ENCODE measurements around the gene SGCD.

The SGCD gene

DNA sequence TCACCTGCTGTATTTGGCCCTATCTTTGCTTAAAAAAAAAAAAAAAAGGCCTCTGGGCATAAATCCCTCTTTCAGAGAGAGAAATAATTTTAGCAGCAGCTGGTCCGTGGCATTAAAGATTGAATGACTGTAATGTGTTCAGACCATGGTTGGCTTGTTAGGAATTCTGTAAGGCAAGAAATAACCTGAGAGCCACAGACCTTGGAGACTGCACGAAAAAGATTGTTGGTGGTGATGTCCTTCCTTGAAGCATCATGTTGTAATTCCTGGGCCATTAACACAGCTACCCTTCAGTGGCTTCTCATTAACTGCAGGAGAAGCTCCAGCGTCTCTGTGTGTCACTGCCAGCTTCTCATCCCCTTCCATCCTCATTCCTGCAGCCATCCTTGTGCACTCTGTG is 79.0 kb downstream of the SGCD start:
- DNase-seq: peak; percentile 14

DNA sequence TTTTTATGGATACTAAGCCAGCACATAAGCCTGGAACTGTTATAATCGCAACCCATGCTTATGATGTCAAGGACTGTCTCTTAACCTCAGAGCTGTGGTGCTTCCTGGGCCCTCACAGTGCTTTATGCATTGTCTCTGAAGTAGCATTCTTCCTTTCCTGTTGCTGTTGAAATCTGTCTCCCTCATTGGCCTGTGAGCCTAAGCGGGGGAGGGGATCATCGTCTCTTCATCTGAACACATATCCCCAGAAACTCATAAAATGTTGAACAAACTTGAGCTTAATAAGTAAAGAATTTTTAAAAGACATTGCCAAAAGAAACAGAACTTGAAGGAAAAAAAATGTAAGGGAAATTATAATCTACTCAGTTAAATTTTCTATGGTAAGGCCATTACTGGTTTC is 80.3 kb downstream of the SGCD start:
- no peak for DNase-seq

DNA sequence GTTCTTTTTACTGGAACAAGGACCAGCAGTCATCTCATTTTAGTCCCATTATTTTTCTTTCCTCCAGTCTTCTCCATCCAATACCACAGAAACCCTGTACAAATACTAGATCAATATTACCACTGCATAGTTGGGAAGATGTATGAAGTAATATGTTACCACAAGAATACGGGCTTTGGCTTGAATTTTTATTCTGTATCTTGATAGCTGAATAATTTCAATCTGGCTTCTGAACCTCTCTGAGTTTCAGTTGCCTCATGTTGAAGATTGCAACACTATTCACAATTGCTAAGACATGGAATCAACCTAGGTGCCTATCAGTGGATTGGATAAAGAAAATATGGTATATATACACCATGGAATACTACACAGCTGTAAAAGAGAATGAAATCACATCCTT is 82.9 kb downstream of the SGCD start:
- no peak for DNase-seq

DNA sequence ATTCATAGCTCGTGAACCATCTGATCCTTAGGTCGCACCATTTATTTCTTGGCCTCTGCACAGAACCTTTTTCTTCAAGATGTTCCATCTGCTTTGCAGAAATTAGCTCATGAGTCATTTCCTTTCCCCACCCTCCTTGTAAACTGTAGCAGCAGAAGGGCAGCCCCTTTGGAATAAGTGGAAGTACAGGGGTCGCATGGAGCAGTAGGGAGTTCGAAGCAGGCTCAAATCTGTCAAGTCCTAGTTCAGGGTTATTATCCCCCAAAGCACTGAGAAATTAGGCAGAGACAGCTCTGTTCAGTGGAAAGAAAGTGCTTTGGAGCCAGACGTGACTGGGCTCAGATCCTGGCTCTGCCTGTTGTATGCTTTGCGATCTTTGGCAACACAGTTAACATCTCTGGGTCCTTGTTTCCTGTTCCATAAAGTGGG is 84.2 kb downstream of the SGCD start:
- no peak for DNase-seq

DNA sequence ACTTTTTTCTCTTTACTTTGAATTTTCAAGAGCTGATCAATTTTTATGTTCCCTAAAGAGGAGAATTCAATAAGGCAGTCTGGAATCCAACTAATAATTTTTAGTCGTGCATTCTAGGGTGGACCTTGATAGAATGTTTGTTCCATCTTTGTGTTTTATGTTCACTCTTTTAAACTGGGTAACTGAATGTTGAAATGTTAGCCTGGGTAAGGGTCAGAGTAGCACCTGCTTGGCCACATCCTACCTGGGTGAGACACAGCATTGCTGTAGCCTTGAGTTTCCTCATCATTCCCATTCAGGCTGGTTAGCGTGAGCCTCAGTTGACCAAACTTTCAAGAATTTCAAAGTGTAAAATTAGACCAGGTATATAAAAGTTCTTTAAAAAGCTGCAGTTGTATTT is 85.0 kb downstream of the SGCD start:
- no peak for DNase-seq

DNA sequence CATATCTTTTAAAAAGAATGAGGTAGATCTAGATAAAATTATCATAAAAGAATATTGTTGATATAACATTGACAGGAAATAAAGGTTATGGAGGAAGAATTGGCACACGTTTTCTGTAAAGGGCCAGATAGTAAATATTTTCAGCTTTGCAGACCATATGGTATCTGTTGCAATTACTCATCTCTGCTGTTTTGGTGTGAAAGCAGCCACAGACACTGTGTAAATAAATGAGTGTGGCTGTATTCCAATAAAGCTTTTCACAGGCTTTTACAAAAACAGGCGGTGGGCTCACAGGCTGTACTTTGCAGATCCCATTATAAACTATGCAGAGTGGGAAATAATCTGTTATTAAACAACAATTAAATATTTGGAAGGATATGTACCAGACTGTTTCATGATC is 87.4 kb downstream of the SGCD start:
- DNase-seq: peak; percentile 79

DNA sequence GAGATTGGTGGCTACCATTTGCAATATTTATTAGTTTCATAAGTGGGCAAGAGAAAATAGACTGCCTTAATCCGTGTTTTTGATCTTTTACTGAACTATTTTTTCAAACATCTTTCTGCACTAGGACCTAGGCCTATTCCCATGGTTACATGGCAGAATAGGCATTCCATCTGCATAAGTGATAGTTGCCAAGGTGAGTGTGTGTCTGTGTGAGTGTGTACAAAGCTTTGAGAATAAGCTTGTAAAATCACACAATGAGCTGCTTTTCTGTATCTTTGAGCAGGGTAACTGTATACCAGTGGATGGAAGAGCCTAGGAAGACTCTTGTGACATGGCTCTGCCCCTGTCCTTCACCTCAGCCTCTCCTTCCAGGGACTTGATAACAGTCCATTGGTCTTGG is 92.7 kb downstream of the SGCD start:
- no peak for DNase-seq

DNA sequence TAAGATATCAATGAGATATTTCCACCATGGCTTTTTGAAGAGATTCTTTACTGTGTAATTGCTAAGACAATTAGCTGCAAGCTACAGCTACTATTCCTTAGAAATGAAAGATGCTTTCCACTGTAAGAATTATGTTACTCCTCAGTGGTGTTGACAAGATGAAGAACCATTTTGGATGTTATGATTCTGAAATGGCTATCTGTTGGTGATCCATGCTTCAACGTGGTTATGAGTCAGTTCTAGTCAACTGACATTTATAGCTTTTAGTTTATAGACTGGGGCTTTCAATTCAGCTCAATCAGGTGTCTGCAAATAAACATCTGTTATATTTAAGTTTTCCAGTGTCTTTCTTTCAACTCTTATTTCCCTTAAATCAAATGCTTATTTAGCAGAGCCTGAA is 93.7 kb downstream of the SGCD start:
- no peak for DNase-seq

DNA sequence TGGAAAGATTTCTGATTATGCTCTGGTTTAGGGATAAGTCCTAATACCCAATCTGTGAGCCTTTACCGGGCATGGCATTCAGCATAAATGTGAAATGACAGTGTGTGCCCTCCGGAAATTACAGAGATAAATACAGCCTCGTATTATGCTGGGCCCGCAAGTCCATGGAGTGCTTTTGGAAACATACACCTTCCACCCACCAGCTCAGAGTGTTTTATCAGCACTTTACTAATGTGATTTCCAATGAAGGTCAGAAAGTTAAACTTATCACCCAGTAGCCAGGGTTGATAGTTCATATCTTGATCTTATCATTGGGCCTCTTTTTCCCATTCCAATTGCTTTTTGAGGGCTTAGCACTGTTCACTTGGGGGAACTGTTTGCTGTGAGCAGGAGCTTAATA is 94.8 kb downstream of the SGCD start:
- DNase-seq: no peak

DNA sequence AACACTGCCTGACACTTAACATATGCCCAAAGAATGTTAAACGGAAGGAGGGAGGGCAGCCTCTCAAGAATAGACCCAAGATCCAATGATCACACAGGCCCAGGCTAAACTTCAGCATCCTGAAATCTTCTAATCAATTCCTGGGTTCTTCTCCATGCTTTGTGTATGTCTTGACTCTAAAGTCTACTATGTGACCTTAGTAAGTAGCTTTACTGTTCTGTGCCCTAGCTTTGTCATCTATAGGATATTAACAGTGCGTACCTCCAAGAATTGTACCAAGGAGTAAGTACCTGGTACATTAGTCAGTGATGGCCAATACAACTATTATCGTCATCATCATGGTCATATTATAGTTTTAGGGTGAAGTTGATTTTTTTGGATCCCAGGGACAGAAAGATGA is 96.6 kb downstream of the SGCD start:
- no peak for DNase-seq

DNA sequence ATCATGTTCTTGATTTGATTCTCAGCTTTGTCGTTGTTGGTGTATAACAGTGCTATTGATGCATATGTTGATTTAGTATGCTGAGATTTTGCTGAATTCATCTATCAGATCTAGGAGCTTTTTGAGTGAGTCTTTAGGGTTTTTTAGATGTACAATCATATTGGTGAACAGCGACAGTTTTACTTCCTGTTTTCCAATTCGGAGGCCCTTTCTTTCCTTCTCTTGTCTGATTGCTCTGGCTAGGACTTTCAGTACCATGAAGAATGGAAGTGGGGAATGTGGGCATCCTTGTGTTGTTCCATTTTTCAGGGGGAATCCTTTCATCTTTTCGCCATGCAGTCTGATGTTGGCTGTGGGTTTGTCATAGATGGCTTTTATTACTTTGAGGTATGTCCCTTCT is 100.4 kb downstream of the SGCD start:
- DNase-seq: no peak

DNA sequence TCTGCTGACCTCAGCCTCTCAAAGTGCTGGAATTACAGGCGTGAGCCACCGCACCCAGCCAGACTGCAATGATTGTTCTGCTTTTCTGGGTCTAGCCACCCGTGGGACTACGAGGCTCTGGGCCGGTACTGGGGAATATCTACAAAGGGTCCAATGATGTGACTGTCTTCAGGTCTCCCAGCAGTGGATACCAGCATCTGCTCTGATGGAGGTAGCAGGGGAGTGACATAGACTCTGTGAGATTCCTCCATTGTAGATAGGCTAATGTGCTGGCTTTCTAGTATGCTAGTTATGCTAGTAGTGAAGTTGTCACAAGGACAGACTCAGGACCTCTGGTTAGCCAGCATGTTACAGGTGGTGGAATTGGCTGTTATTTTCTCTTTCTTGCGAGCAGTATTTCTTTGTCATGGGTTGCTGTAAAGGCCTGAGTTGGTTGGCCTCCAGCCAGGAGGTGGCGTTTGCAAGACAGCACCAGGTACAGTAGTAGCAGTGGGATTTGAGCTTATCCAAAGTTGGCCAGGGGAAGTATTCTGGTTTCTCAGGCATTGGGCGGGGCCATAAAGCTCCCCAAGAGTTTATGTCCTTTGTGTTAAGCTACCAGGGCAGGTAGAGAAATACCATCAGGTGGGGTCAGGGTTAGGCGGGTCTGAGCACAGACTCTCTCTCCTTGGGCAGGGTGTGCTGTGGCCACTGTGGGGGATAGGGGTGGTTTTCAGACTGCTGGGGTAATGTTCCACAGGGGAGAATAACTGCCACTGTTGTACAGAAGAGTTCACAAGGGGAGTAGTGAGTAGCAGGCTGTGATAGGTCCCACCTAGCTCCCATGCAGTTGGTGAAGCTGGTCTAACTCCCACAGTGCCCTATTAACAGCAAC is 105.2 kb downstream of the SGCD start:
- no peak for DNase-seq

DNA sequence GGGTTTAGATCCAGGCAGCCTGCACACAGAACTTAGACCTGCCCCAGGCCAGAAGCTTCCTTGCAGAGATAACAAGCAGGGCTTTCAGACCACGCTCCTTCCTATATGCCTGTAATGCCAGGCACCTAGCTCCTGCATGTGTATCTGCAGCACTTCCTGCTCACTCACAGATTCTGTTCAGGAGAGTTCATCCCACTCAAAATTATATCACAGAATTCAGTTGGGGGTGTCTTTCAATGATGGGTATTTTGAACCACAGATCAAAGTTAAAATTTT is 105.8 kb downstream of the SGCD start:
- DNase-seq: no peak

DNA sequence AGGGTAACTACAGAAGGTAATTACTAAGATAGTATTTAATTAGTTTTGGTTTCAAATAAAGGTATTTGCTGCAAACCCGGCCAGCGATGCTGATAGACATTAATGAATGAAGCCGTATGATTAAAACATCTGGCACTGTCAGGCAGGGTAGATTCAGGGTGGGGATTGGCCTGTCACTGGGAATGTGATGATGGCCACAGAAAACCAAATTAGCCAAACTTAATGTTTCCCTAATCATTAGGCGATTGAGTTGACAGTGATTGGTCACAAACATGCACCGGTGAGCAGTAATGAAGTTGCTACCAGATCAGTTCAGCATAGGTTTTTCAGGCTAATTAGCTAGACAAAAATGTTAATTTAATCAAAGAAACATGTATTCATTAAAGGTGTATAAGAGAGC is 107.5 kb downstream of the SGCD start:
- DNase-seq: peak; percentile 27

DNA sequence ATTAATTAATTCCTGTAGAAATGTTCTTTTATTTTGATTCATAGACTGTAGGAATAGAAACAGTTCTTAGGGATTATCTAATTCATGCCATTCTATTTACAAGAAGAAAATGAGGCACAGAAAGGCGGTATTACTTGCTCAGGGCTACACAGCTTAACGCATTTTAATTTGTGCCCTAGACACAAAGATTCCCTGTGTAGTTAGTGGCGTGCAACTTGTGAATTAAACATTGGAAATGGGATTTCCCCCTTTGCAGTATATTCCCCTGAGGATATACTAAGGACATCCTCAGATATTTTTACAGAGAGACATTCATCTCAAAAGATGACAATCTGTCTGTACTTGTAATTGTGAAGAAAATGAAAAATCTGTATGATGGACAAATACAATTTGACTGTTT is 108.1 kb downstream of the SGCD start:
- no peak for DNase-seq

DNA sequence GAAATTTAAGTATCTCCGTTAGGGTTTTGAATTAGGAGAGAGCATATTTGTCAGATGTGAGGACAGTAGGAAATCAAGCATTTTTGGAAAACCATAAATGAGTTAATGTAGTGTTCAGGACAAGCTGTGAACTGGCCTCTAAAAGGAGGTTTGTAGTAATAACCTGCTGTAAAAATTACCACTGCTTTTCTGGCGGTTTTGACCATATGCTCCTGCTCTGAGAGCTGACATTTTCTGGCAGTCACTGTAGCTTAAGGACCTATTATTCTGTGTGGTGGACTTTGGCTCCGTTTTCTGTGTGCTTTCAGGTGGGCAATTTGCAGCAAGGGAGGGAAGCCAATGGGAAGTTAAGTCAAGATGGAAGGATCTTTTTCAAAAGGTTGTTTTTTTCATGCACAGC is 111.1 kb downstream of the SGCD start:
- peak; percentile 35 for DNase-seq

DNA sequence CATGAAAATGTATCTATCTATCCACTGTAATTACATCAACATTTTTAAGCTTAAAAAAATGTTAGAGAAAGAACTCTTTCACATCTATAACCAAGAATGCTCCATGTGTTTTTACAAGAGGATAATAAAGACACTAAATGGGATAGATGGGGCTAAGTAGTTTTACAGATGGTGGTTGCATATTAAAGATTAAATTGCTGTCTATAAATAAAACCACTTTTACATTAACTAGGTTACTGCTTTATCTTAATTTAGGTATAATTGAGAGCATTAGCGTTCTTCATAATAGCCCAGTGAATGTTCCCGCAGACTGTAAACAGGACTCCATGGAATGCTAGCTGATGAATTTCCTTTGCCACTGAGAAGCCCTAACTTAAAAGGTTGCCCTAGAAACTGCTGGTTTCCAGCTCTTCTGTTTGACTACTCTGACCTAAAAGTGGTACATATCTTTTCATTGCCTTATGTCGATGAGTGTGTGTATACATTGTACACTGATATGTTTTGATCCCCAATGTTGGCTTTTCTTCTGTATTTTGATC is 117.9 kb downstream of the SGCD start:
- DNase-seq: no peak

DNA sequence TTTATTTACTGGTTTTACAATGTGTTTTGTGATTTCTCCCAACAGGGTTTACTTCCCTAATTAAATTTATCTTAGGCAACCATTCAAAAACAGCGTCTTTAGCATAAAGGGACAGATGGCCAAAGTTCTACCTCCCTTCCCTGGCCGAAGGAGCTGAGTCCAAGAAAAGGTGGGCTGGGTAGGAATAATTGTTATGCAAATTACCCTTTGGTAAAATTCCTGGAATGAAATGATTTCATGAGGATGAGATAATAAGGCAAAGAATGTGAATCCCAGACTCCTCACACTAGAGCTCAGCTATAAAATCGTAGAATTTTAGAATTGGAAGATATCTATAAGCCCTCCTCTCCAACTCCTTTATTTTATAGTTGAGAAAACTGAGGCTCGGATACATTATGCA is 119.6 kb downstream of the SGCD start:
- DNase-seq: no peak

DNA sequence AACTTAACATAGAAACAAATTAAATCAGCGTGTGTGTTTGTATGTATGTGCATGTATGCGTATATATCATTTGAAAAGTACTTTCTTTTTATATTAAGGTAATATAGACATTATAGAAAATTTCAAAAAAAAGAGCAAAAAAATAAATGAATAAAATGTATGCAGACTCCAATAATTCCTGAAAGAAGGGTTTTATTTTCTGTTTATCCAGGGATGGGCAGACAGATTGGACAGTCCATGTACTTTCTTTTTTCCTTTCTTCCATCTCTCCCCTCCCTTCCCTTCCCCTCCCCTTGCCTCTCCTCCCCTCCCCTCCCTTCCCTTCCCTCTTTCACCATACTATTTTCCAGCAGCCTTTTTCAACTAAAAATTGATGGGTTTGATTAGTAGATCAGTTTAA is 123.8 kb downstream of the SGCD start:
- no peak for DNase-seq

DNA sequence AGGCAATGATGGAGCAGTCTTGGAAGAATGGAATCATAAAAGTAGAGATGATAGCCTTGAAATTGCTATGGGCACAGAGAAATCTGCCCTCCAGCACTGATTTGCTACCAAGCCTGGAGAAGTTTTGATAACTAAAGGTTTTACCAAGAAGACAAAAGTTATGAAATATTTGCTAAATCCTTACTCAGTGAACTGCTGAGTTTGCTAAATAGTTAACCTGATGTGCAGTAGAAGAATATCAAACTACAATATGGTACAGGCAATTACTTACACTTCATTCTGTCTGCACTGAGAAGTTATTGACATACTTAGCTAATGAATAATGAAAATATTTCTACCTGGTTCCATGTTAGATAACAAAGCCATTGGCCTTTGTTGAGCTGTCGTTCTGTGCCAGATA is 124.5 kb downstream of the SGCD start:
- DNase-seq: no peak

DNA sequence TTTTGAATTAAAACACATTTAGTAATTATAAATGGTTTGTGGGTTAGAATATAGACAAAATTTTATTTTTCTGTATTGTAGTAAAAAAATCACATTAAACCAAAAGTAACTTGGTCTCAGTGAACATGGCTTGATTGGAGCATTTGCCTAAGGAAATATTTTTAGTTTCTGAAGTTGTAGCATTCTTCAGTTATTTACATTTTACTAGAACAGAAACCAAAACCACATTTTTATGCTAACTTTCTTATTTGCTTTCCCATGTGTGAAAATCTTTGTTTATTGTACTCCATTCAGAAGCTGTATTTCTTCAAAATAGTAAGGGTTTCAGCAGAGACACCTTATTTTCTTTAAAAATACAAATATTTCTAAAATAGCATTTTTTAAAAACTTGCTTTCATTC is 129.9 kb downstream of the SGCD start:
- DNase-seq: no peak

DNA sequence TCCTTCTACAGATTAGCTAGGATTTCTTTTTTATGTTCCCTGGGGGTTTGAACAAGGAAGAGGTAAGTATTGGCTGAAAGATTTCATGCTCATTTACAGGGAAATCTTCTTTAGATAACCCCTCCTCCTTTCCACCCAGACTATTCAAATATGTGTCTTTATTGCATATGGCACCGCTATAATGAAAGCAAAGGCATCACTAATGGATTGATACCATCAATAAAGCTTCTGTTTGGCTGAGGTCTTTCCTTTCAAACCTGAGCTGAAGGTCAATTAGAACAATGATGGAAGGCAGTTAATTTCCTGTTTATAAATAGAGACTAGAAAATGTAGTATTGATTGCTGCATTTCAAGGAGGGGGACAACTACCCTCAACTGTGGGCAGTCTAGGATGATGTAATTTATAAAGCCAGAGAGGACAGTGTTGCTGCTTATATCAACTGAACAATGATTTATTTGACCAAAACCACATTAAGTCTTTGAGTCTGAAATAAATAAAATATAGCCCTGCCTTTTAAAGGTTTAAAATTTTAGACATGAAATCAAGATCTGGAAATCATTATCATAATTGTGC is 132.9 kb downstream of the SGCD start:
- DNase-seq: no peak

DNA sequence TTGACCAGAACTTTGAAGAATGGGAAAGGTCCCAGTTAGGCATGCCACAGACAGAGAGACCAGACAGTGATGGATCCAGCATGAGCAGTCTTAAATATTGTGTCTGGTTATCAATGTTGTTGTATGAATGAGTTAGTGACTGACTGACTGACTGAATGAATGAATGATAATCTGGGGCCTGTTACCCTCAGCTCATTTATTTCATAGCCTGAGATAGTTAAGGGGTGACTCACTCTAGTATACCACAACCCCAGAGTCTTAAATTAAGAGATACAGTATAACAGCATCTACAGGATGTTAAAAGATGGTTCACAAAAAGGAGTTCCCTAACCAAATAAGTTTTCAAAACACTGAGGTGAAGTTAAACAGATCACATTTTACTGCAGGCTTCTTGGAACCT is 133.5 kb downstream of the SGCD start:
- no peak for DNase-seq

DNA sequence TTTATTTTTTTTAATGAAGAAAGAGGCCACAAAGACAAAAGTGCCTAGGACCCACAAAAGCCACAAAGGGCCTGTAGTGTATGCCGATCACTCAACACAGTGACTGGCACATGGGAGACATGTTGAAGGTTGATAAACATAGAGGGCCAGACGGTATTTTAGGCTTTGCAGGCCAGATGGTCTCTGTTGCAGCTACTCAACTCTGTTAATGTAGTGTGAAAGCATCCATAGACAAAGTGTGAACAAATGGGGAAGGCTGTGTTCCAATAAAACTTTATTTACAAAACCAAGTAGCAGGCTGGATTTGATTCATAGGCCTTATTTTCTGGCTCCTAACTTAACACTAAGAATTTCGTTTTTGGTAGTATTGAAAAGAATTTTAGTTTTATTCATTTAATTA is 139.9 kb downstream of the SGCD start:
- no peak for DNase-seq

DNA sequence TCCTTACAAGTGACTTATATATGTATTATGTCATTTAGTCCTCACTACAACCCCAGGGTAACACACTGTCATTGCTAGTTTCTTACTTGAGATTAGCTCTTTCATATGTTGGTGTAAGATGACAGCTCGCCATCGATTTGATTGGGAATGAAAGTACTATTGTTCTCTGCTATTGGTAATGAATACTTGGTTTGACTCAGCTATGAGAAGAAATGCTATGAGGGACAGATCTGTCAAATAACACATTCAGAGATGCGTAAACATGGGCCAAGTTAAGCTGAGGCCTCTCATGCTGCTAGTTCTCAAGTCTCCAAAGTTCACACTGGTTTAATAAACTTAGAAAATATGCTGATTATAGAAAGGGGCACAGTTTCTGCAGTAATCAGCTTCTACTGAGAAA is 142.7 kb downstream of the SGCD start:
- no peak for DNase-seq
